HepG2 (cell line): ENCODE results near the gene SDK1.
"Not testable (repeated sequence)": the region's sequence is repeated elsewhere in the genome, so short reads cannot be mapped to it uniquely, and the experiment has no call there.

ENCODE experiments used
- CEBPB ChIP-seq: IDR thresholded peaks from 2 replicates; pipeline ENCODE4 v1.6.1; 2011; ENCODE audit warnings: low read depth, low read length, improper control_type of control experiment, borderline replicate concordance
- DNMT1 ChIP-seq: sonication (generic); formaldehyde crosslinking; IDR thresholded peaks from 2 replicates; pipeline ENCODE4 v1.5.1; 2020; ENCODE audit warnings: mild to moderate bottlenecking, missing genetic modification reagents
- FLYWCH1 ChIP-seq: sonication (generic); formaldehyde crosslinking; IDR thresholded peaks from 2 replicates; pipeline ENCODE4 v1.8.1; 2023; ENCODE audit warnings: mild to moderate bottlenecking, missing genetic modification reagents
- KAT7 ChIP-seq: IDR thresholded peaks from 2 replicates; pipeline ENCODE4 v1.6.1; 2018; ENCODE audit warnings: borderline replicate concordance, missing compliant biosample characterization
- KDM5A ChIP-seq: fragments of 200-600 bp; sonication (generic); IDR thresholded peaks from 2 replicates; pipeline ENCODE4 v1.7.0; 2018; ENCODE audit warnings: antibody characterized with exemption, mild to moderate bottlenecking, low read length, borderline replicate concordance
- POLR2AphosphoS5 ChIP-seq: IDR thresholded peaks from 2 replicates; pipeline ENCODE4 v1.6.1; 2012; ENCODE audit warnings: low read depth, low read length
- TARDBP ChIP-seq: sonication (generic); formaldehyde crosslinking; IDR thresholded peaks from 2 replicates; pipeline ENCODE4 v1.8.0; 2022; ENCODE audit warnings: mild to moderate bottlenecking, missing genetic modification reagents
- TF ChIP-seq, protein P1 (sequence below): sonication (generic); formaldehyde crosslinking; IDR thresholded peaks from 2 replicates; pipeline ENCODE4 v1.5.0; 2020; ENCODE audit warnings: missing genetic modification reagents, mild to moderate bottlenecking, borderline replicate concordance
- TF ChIP-seq, protein P2 (sequence below): sonication (generic); formaldehyde crosslinking; IDR thresholded peaks from 2 replicates; pipeline ENCODE4 v1.4.0; 2020; ENCODE audit warnings: missing genetic modification reagents, mild to moderate bottlenecking, borderline replicate concordance
- TF ChIP-seq, protein P3 (sequence below): sonication (generic); formaldehyde crosslinking; conservative IDR thresholded peaks from 2 replicates; pipeline ENCODE4 v1.4.0; 2020; ENCODE audit warnings: missing genetic modification reagents

DNA sequence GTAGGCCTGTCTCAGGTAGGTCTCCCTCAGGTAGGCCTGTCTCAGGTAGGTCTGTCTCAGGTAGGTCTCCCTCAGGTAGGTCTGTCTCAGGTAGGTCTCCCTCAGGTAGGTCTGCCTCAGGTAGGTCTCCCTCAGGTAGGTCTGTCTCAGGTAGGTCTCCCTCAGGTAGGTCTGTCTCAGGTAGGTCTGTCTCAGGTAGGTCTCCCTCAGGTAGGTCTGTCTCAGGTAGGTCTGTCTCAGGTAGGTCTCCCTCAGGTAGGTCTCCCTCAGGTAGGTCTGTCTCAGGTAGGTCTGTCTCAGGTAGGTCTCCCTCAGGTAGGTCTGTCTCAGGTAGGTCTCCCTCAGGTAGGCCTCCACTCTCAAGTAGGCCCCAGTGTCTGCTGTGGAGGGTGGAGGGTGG is 281.1 kb downstream of the SDK1 start:
- TF ChIP-seq FLYWCH1 (CRISPR knock-in tag); KAT7 (CRISPR knock-in tag); KDM5A; TARDBP; CEBPB; POLR2AphosphoS5; DNMT1 (CRISPR knock-in tag): not testable (repeated sequence)
- TF ChIP-seq, protein P1, sequence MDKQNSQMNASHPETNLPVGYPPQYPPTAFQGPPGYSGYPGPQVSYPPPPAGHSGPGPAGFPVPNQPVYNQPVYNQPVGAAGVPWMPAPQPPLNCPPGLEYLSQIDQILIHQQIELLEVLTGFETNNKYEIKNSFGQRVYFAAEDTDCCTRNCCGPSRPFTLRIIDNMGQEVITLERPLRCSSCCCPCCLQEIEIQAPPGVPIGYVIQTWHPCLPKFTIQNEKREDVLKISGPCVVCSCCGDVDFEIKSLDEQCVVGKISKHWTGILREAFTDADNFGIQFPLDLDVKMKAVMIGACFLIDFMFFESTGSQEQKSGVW (CRISPR knock-in tag), result not testable (repeated sequence)
- TF ChIP-seq, protein P2, sequence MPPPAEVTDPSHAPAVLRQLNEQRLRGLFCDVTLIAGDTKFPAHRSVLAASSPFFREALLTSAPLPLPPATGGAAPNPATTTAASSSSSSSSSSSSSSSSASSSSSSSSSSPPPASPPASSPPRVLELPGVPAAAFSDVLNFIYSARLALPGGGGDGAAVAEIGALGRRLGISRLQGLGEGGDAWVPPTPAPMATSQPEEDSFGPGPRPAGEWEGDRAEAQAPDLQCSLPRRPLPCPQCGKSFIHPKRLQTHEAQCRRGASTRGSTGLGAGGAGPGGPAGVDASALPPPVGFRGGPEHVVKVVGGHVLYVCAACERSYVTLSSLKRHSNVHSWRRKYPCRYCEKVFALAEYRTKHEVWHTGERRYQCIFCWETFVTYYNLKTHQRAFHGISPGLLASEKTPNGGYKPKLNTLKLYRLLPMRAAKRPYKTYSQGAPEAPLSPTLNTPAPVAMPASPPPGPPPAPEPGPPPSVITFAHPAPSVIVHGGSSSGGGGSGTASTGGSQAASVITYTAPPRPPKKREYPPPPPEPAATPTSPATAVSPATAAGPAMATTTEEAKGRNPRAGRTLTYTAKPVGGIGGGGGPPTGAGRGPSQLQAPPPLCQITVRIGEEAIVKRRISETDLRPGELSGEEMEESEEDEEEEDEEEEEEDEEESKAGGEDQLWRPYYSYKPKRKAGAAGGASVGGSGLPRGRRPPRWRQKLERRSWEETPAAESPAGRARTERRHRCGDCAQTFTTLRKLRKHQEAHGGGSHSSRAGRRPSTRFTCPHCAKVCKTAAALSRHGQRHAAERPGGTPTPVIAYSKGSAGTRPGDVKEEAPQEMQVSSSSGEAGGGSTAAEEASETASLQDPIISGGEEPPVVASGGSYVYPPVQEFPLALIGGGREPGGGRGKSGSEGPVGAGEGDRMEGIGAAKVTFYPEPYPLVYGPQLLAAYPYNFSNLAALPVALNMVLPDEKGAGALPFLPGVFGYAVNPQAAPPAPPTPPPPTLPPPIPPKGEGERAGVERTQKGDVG (CRISPR knock-in tag), result not testable (repeated sequence)
- TF ChIP-seq, protein P3, sequence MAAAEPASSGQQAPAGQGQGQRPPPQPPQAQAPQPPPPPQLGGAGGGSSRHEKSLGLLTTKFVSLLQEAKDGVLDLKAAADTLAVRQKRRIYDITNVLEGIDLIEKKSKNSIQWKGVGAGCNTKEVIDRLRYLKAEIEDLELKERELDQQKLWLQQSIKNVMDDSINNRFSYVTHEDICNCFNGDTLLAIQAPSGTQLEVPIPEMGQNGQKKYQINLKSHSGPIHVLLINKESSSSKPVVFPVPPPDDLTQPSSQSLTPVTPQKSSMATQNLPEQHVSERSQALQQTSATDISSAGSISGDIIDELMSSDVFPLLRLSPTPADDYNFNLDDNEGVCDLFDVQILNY (CRISPR knock-in tag), result not testable (repeated sequence)
